HFFc6 (cell line): ENCODE data around the gene RGS18. TPM values are rescaled to one million over a fixed set of nuclear protein-coding genes. Genes with fewer than 3 reads are reported as not detected.

Source experiments
- DNase-seq: peaks from one replicate; pipeline ENCODE4 v3.0.0-alpha.2; 2018
- H3K27ac Mint-ChIP-seq: 2 replicates; pipeline ENCODE4 v1.8.0; 2020; ENCODE audit warnings: mild to moderate bottlenecking, mixed read lengths
- H3K27me3 Mint-ChIP-seq: 2 replicates; pipeline ENCODE4 v1.8.0; 2021; ENCODE audit warnings: mild to moderate bottlenecking, moderate library complexity, mixed read lengths; ENCODE audit not compliant: insufficient read depth
- H3K36me3 Mint-ChIP-seq: 2 replicates; pipeline ENCODE4 v1.8.0; 2021; ENCODE audit warnings: low read depth, mixed read lengths
- H3K4me1 Mint-ChIP-seq: 2 replicates; pipeline ENCODE4 v1.8.0; 2020; ENCODE audit warnings: low read depth, mixed read lengths
- H3K4me3 Mint-ChIP-seq: 2 replicates; pipeline ENCODE4 v1.8.0; 2020; ENCODE audit warnings: mild to moderate bottlenecking, moderate library complexity, mixed read lengths
- H3K9me3 Mint-ChIP-seq: 2 replicates; pipeline ENCODE4 v1.8.0; 2020; ENCODE audit warnings: mild to moderate bottlenecking, mixed read lengths
- CTCF ChIP-seq: fragments of 200-600 bp; sonication (generic); IDR thresholded peaks from 2 replicates; pipeline ENCODE4 v1.5.0; 2021; ENCODE audit warnings: antibody characterized with exemption, mild to moderate bottlenecking
- long read RNA-seq: library from polyadenylated mRNA; unstranded; transcript quantifications from one replicate; pipeline ENCODE4 v2.0.0, GENCODE V29; 2019
- total RNA-seq, 6 experiments: library from RNA; stranded (reverse); fragmentation: NEBNext Ultra II Directional; extraction: Animal tissue kit (Norgen Biotek cat#: 25700); gene quantifications; 2 replicates in 1 of 6; 3 replicates in 5 of 6; pipeline ENCODE4 v1.2.3, GENCODE V29; 2021

RGS18 gene
- total RNA-seq: not detected
- long read RNA-seq: 0 reads

- no peak for DNase-seq
- H3K4me1 Mint-ChIP-seq: no peaks in the 10 kb centered on the region; the same call in 1 of the 2 replicates
- peaks cover 14% of the 10 kb centered on the region; the same call in 1 of the 2 replicates for H3K9me3 Mint-ChIP-seq
- H3K27me3 Mint-ChIP-seq: no peaks in the 10 kb centered on the region
- no peak for TF ChIP-seq CTCF
- H3K27ac Mint-ChIP-seq: no peak within 1 kb of the TSS
- H3K4me3 Mint-ChIP-seq: no peak within 1 kb of the TSS
- H3K36me3 Mint-ChIP-seq: no peaks in the 10 kb centered on the region
These were observed at the start of gene RGS18 for GRCh38 chr1:192158181-192158580. Gene RGS18 (plus strand): TSS chr1:192158462. CDS start chr1:192158638, 176 bp downstream.

GRCh38 chr1:192109576-192109975, 48.7 kb upstream of the RGS18 start:
- TF ChIP-seq CTCF: no peak
- peaks cover 27% of the 10 kb centered on the region for H3K9me3 Mint-ChIP-seq
- H3K27ac Mint-ChIP-seq: no peak overlapping the region
- H3K4me3 Mint-ChIP-seq: no peak overlapping the region
- no peaks in the 10 kb centered on the region; the same call in 1 of the 2 replicates for H3K27me3 Mint-ChIP-seq
- peaks cover 11% of the 10 kb centered on the region; the same call in 1 of the 2 replicates for H3K4me1 Mint-ChIP-seq
- no peak for DNase-seq
- H3K36me3 Mint-ChIP-seq: no peaks in the 10 kb centered on the region

GRCh38 chr1:192115000-192115399, 43.3 kb upstream of the RGS18 start:
- Mint-ChIP-seq H3K27me3 (peaks cover 1% of the 10 kb centered on the region), H3K4me1 (no peaks in the 10 kb centered on the region), H3K4me3 (no peak overlapping the region), H3K36me3 (no peaks in the 10 kb centered on the region), H3K27ac (no peak overlapping the region), H3K9me3 (peaks cover 26% of the 10 kb centered on the region)
- DNase-seq: no peak
- TF ChIP-seq CTCF: no peak

- peaks cover 1% of the 10 kb centered on the region for H3K27me3 Mint-ChIP-seq
- no peak for DNase-seq
- no peak overlapping the region for H3K27ac Mint-ChIP-seq
- no peak overlapping the region for H3K4me3 Mint-ChIP-seq
- no peak for TF ChIP-seq CTCF
- peaks cover 27% of the 10 kb centered on the region for H3K9me3 Mint-ChIP-seq
- H3K4me1 Mint-ChIP-seq: no peaks in the 10 kb centered on the region
- no peaks in the 10 kb centered on the region for H3K36me3 Mint-ChIP-seq
These were observed 39.3 kb upstream of the RGS18 start for GRCh38 chr1:192118881-192119405.

- no peaks in the 10 kb centered on the region for H3K4me1 Mint-ChIP-seq
These were observed 38.6 kb upstream of the RGS18 start for GRCh38 chr1:192119701-192120100.

More at GRCh38 chr1:192119701-192120100, 38.6 kb upstream of the RGS18 start:
- DNase-seq: no peak
- no peak for TF ChIP-seq CTCF
- Mint-ChIP-seq H3K27ac (no peak overlapping the region), H3K27me3 (peaks cover 1% of the 10 kb centered on the region; the same call in 1 of the 2 replicates), H3K4me3 (no peak overlapping the region), H3K9me3 (peaks cover 27% of the 10 kb centered on the region), H3K36me3 (no peaks in the 10 kb centered on the region)
